ENCODE measurements around the gene DYNLRB2. TPM values are rescaled to one million over a fixed set of nuclear protein-coding genes. Genes with fewer than 3 reads are reported as not detected.
A peak's percentile ranks its signal among the peaks of the same experiment; 100 is the strongest.

Gene DYNLRB2
- total and polyA plus RNA-seq, 2 of the 13 experiments (the other 11 are each of a cell fraction or from before 2014, with no cell fraction given) = not detected

DNA sequence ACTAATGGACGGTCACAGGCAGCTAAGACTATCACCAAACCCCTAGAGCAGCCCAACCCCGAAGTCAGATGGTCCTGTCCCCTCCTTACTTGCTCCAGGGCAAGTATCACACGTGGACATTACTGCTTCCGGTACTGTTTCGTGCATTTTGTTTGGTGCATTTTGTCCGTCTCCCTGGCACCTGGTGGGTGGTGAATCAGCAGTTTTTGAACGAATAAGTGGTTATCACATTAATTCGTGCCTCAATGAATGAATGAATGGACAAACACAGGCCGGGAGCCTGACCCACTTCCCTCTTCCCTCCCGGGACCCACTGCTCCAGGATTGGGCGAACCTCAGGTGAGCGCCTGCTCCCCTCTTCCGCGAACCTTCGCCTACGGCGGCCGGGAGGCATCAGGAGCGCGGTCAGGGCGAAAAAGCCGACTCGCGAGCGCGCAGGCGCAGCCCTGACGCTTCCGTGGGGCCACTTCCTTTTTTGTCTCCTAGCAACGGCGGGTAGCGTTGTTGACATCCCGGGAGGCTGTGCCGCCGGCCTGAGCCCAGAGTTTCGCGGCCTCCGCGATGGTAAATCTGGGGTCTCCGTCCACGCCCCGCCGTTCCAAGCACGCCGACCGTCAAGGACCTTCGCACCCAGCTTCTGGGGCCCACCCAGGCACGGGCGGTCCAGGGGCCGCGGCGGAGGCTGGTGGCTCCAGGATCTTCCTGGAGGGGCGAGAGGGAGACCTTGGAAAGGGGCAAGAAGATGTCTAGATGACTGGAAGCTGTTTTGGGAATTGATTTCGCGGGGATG, at the start of gene DYNLRB2 (continued):
- TF ChIP-seq, protein P1, sequence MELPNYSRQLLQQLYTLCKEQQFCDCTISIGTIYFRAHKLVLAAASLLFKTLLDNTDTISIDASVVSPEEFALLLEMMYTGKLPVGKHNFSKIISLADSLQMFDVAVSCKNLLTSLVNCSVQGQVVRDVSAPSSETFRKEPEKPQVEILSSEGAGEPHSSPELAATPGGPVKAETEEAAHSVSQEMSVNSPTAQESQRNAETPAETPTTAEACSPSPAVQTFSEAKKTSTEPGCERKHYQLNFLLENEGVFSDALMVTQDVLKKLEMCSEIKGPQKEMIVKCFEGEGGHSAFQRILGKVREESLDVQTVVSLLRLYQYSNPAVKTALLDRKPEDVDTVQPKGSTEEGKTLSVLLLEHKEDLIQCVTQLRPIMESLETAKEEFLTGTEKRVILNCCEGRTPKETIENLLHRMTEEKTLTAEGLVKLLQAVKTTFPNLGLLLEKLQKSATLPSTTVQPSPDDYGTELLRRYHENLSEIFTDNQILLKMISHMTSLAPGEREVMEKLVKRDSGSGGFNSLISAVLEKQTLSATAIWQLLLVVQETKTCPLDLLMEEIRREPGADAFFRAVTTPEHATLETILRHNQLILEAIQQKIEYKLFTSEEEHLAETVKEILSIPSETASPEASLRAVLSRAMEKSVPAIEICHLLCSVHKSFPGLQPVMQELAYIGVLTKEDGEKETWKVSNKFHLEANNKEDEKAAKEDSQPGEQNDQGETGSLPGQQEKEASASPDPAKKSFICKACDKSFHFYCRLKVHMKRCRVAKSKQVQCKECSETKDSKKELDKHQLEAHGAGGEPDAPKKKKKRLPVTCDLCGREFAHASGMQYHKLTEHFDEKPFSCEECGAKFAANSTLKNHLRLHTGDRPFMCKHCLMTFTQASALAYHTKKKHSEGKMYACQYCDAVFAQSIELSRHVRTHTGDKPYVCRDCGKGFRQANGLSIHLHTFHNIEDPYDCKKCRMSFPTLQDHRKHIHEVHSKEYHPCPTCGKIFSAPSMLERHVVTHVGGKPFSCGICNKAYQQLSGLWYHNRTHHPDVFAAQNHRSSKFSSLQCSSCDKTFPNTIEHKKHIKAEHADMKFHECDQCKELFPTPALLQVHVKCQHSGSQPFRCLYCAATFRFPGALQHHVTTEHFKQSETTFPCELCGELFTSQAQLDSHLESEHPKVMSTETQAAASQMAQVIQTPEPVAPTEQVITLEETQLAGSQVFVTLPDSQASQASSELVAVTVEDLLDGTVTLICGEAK (IDR thresholded peaks at IDR 0.05) = no peak
- TF ChIP-seq, protein P1 (CRISPR knock-in tag; IDR thresholded peaks at IDR 0.05) = peak; percentile 90
- no peak for TF ChIP-seq DPF2 (CRISPR knock-in tag; IDR thresholded peaks at IDR 0.05; ENCODE audit: borderline replicate concordance, low read depth)
- TF ChIP-seq, protein P2, sequence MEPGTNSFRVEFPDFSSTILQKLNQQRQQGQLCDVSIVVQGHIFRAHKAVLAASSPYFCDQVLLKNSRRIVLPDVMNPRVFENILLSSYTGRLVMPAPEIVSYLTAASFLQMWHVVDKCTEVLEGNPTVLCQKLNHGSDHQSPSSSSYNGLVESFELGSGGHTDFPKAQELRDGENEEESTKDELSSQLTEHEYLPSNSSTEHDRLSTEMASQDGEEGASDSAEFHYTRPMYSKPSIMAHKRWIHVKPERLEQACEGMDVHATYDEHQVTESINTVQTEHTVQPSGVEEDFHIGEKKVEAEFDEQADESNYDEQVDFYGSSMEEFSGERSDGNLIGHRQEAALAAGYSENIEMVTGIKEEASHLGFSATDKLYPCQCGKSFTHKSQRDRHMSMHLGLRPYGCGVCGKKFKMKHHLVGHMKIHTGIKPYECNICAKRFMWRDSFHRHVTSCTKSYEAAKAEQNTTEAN (CRISPR knock-in tag; conservative IDR thresholded peaks at IDR 0.05) = peak; percentile 41; the same call in 1 of the 2 replicates
- TF ChIP-seq, protein P3, sequence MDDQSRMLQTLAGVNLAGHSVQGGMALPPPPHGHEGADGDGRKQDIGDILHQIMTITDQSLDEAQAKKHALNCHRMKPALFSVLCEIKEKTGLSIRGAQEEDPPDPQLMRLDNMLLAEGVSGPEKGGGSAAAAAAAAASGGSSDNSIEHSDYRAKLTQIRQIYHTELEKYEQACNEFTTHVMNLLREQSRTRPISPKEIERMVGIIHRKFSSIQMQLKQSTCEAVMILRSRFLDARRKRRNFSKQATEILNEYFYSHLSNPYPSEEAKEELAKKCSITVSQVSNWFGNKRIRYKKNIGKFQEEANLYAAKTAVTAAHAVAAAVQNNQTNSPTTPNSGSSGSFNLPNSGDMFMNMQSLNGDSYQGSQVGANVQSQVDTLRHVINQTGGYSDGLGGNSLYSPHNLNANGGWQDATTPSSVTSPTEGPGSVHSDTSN (CRISPR knock-in tag; IDR thresholded peaks at IDR 0.05; ENCODE audit: borderline replicate concordance) = no peak
- peak; percentile 88 for TF ChIP-seq NR2C2 (CRISPR knock-in tag; IDR thresholded peaks at IDR 0.05; ENCODE audit: borderline replicate concordance)
- peak; percentile 74 for TF ChIP-seq SP4 (CRISPR knock-in tag; IDR thresholded peaks at IDR 0.05)
- TF ChIP-seq, protein P4, sequence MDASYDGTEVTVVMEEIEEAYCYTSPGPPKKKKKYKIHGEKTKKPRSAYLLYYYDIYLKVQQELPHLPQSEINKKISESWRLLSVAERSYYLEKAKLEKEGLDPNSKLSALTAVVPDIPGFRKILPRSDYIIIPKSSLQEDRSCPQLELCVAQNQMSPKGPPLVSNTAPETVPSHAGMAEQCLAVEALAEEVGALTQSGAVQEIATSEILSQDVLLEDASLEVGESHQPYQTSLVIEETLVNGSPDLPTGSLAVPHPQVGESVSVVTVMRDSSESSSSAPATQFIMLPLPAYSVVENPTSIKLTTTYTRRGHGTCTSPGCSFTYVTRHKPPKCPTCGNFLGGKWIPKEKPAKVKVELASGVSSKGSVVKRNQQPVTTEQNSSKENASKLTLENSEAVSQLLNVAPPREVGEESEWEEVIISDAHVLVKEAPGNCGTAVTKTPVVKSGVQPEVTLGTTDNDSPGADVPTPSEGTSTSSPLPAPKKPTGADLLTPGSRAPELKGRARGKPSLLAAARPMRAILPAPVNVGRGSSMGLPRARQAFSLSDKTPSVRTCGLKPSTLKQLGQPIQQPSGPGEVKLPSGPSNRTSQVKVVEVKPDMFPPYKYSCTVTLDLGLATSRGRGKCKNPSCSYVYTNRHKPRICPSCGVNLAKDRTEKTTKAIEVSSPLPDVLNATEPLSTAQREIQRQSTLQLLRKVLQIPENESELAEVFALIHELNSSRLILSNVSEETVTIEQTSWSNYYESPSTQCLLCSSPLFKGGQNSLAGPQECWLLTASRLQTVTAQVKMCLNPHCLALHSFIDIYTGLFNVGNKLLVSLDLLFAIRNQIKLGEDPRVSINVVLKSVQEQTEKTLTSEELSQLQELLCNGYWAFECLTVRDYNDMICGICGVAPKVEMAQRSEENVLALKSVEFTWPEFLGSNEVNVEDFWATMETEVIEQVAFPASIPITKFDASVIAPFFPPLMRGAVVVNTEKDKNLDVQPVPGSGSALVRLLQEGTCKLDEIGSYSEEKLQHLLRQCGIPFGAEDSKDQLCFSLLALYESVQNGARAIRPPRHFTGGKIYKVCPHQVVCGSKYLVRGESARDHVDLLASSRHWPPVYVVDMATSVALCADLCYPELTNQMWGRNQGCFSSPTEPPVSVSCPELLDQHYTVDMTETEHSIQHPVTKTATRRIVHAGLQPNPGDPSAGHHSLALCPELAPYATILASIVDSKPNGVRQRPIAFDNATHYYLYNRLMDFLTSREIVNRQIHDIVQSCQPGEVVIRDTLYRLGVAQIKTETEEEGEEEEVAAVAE (CRISPR knock-in tag; IDR thresholded peaks at IDR 0.05; ENCODE audit: borderline replicate concordance) = 0 out of 2 replicates have a peak, but pooled peaks have one; percentile 31
- TF ChIP-seq TARDBP (CRISPR knock-in tag; IDR thresholded peaks at IDR 0.05) = peak; percentile 88
- TF ChIP-seq ZNF430 (CRISPR knock-in tag; IDR thresholded peaks at IDR 0.05) = no peak
- no peak for TF ChIP-seq SNAI1 (CRISPR knock-in tag; IDR thresholded peaks at IDR 0.05; ENCODE audit: borderline replicate concordance)

Measured in HepG2 (cell line).